Mesendoderm (in vitro differentiated cells): ENCODE measurements around the gene REPIN1.

Experiments
- DNase-seq: peaks from one replicate; pipeline ENCODE4 v3.0.0; 2013
- H2AK5ac ChIP-seq: 2 replicates; pipeline ENCODE4 v1.6.1; 2013; ENCODE audit warnings: low read length, inconsistent platforms
- H2BK120ac ChIP-seq: 2 replicates; pipeline ENCODE4 v1.6.1; 2013; ENCODE audit warnings: low read depth, mild to moderate bottlenecking, low read length, moderate library complexity, mixed read lengths
- H2BK15ac ChIP-seq: replicated peaks from 2 replicates; pipeline ENCODE4 v1.6.1; 2013; ENCODE audit warnings: low read depth, mild to moderate bottlenecking, moderate library complexity
- H2BK5ac ChIP-seq: 2 replicates; pipeline ENCODE4 v1.6.1; 2013; ENCODE audit warnings: low read length, inconsistent platforms
- H3K18ac ChIP-seq: 2 replicates; pipeline ENCODE4 v1.6.1; 2013; ENCODE audit warnings: mild to moderate bottlenecking, low read length, mixed read lengths
- H3K23ac ChIP-seq: one replicate; pipeline ENCODE4 v1.6.1; 2013; ENCODE audit warnings: low read length
- H3K27ac ChIP-seq: 2 replicates; pipeline ENCODE4 v1.5.1; 2013; ENCODE audit warnings: low read depth, mild to moderate bottlenecking, inconsistent platforms, low read length, moderate library complexity
- H3K27me3 ChIP-seq: 2 replicates; pipeline ENCODE4 v1.6.1; 2013; ENCODE audit warnings: low read length, control low read depth, mild to moderate bottlenecking, inconsistent platforms; ENCODE audit not compliant: insufficient read depth, poor library complexity
- H3K36me3 ChIP-seq: 2 replicates; pipeline ENCODE4 v1.6.1; 2013; ENCODE audit warnings: low read length, inconsistent platforms; ENCODE audit not compliant: control insufficient read depth, insufficient read depth
- H3K4ac ChIP-seq: one replicate; pipeline ENCODE4 v1.6.1; 2013; ENCODE audit warnings: low read depth, mild to moderate bottlenecking, low read length, moderate library complexity
- H3K4me1 ChIP-seq: 2 replicates; pipeline ENCODE4 v1.6.1; 2013; ENCODE audit warnings: low read depth, low read length, inconsistent platforms; ENCODE audit not compliant: control insufficient read depth
- H3K4me2 ChIP-seq: 2 replicates; pipeline ENCODE4 v1.6.1; 2013; ENCODE audit warnings: low read length
- H3K4me3 ChIP-seq: 2 replicates; pipeline ENCODE4 v1.5.1; 2013; ENCODE audit warnings: mild to moderate bottlenecking, low read length
- H3K56ac ChIP-seq: one replicate; pipeline ENCODE4 v1.6.1; 2013; ENCODE audit warnings: low read length
- H3K79me1 ChIP-seq: 2 replicates; pipeline ENCODE4 v1.6.1; 2013; ENCODE audit warnings: low read length, inconsistent platforms
- H3K79me2 ChIP-seq: 2 replicates; pipeline ENCODE4 v1.6.1; 2013; ENCODE audit warnings: mild to moderate bottlenecking, low read length; ENCODE audit not compliant: control insufficient read depth, insufficient read depth
- H3K9ac ChIP-seq: 2 replicates; pipeline ENCODE4 v1.6.1; 2013; ENCODE audit warnings: low read length, inconsistent platforms
- H4K5ac ChIP-seq: one replicate; pipeline ENCODE4 v1.6.1; 2013; ENCODE audit warnings: low read length
- H4K8ac ChIP-seq: one replicate; pipeline ENCODE4 v1.6.1; 2013; ENCODE audit warnings: low read depth, mild to moderate bottlenecking, control low read depth, low read length, moderate library complexity
- WGBS: extraction: QIAGEN DNeasy Blood & Tissue Kit; methylation state at CpG from one replicate; pipeline ENCODE4 v1.1.7; 2013; ENCODE audit warnings: low lambda C conversion rate, missing lambda C conversion rate; ENCODE audit not compliant: insufficient coverage; ENCODE audit errors: extremely low coverage; 5-methylcytosine and 5-hydroxymethylcytosine counted together

Gene REPIN1

DNA sequence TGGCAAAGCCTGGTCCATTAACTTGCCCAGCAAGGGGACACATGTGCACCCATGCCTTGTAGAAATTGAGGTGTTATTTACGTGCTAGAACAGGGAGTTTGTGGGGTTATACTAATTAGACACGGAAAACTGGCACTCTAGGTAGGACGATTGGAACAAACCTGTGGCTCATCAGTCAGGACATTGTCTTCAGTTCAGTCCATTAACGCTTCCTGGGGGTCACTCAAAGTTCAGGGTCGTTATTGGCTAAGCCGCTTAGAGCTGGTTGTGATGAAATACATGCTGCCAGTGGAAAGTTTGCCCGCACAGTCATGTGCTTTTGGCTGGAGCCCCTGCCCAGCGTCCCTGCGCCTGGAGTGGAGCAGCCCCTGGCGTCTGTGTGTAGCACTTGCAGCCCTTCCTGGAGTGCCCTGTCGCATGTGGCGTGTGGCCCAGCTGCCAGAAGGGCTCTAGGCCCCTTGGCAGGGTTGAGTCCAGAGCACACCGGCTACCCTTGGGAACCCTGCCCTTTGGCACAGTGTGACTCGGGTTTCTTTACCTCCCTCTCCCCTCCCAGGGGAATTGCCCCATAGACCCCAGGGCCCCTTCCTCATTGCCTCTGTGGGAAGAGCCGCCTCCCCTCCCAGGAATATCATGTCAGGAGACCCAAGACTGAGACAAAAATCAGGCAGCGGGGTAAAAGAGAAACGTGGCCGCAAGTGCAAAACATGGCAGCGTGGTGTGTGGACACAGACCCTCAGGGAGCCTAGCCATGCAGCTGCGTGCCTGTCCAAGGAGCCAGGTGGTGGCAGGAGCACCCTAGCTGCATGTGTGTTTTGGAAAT, 20.3 kb downstream of the REPIN1 start:
- Histone ChIP-seq H3K4me2 (no peak overlapping the region), H3K27me3 (no peaks in the 10 kb centered on the region), H4K5ac (no peak overlapping the region), H3K9ac (no peak overlapping the region), H2BK15ac (no peak overlapping the region), H3K56ac (no peak overlapping the region), H3K18ac (no peak overlapping the region), H3K4me3 (no peak overlapping the region), H3K36me3 (peaks cover 2% of the 10 kb centered on the region), H3K23ac (no peak overlapping the region), H3K79me1 (peaks cover 10% of the 10 kb centered on the region), H3K4me1 (peaks cover 7% of the 10 kb centered on the region), H4K8ac (no peak overlapping the region), H3K27ac (no peak overlapping the region), H2BK5ac (no peak overlapping the region), H2AK5ac (no peak overlapping the region), H3K79me2 (peaks cover 8% of the 10 kb centered on the region), H2BK120ac (no peak overlapping the region), H3K4ac (no peak overlapping the region)
- peak; percentile 59 for DNase-seq
- WGBS = no CpG with 5 or more reads among the region's 20 CpGs

- H2AK5ac ChIP-seq = no peak overlapping the region
- H3K79me1 ChIP-seq = peaks cover 6% of the 10 kb centered on the region
- DNase-seq = no peak
- H3K56ac ChIP-seq = no peak overlapping the region
- H4K5ac ChIP-seq = no peak overlapping the region
- H3K79me2 ChIP-seq = peaks cover 4% of the 10 kb centered on the region
- peaks cover 2% of the 10 kb centered on the region for H3K36me3 ChIP-seq
- no peak overlapping the region for H2BK15ac ChIP-seq
- H3K4me3 ChIP-seq = no peak overlapping the region
- no peak overlapping the region for H3K18ac ChIP-seq
- H3K4ac ChIP-seq = no peak overlapping the region
- H2BK120ac ChIP-seq = no peak overlapping the region
- no peak overlapping the region for H3K23ac ChIP-seq
- H3K27ac ChIP-seq = no peak overlapping the region
- no peak overlapping the region for H3K4me2 ChIP-seq
- WGBS = no CpG with 5 or more reads among the region's 5 CpGs
- no peak overlapping the region for H4K8ac ChIP-seq
- H3K9ac ChIP-seq = no peak overlapping the region
- H3K4me1 ChIP-seq = peaks cover 1% of the 10 kb centered on the region
- no peaks in the 10 kb centered on the region for H3K27me3 ChIP-seq
- no peak overlapping the region for H2BK5ac ChIP-seq
These were observed 20.9 kb downstream of the REPIN1 start for GRCh38 chr7:150389532-150389816.

DNA sequence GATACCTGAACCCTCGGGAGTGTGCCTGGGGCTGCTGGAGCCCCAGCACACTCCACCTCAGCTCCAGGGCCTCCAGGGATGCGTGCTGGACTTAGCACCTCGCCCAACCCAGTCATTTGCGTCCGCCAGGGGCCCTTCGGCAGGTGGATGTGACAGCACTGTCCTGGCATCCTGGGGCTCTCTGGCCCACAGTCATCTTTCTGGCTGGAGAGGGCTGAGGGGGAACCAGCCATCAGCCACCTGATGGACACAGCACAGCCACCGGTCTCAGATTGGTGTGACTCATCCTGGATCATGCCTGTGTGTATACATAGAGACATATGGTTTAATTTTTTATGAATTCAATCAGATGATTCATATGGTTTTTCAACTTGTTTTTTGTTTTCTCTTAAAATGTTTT, 21.6 kb downstream of the REPIN1 start:
- no peaks in the 10 kb centered on the region for H3K4me1 ChIP-seq
- no peak overlapping the region for H2BK5ac ChIP-seq
- no peak overlapping the region for H4K5ac ChIP-seq
- no peak overlapping the region for H3K9ac ChIP-seq
- no peak overlapping the region for H2BK15ac ChIP-seq
- no peak overlapping the region for H3K4ac ChIP-seq
- no peak overlapping the region for H2AK5ac ChIP-seq
- peaks cover 2% of the 10 kb centered on the region for H3K36me3 ChIP-seq
- no peaks in the 10 kb centered on the region for H3K27me3 ChIP-seq
- no peaks in the 10 kb centered on the region for H3K79me2 ChIP-seq
- no peak overlapping the region for H4K8ac ChIP-seq
- peaks cover 2% of the 10 kb centered on the region for H3K79me1 ChIP-seq
- no peak overlapping the region for H3K4me2 ChIP-seq
- no peak for DNase-seq
- WGBS = no CpG with 5 or more reads among the region's 7 CpGs
- H2BK120ac ChIP-seq = no peak overlapping the region
- no peak overlapping the region for H3K4me3 ChIP-seq
- no peak overlapping the region for H3K56ac ChIP-seq
- no peak overlapping the region for H3K23ac ChIP-seq
- no peak overlapping the region for H3K27ac ChIP-seq
- no peak overlapping the region for H3K18ac ChIP-seq

DNA sequence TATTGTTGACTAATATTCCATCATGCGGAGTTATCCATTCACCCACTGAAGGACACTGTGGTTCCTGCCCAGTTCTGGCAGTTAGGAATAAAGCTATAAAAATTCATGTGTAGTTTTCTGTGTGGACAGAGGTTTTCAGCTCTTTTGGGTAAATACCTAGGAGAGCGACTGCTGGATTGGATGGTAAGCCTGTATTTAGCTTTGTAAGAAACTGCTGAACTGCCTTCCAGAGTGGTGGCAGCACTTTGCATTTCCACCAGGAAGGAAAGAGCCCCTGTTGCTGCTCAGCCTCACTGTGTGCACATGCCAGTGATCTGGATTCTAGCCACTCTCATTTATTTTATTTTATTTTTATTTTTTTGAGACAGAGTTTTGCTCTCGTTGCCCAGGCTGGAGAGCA, 24.7 kb downstream of the REPIN1 start:
- H3K56ac ChIP-seq = no peak overlapping the region
- H2BK120ac ChIP-seq = no peak overlapping the region
- WGBS = no CpG with 5 or more reads among the region's 3 CpGs
- no peak overlapping the region for H2BK5ac ChIP-seq
- H3K4me2 ChIP-seq = no peak overlapping the region
- H3K4me3 ChIP-seq = no peak overlapping the region
- no peak overlapping the region for H3K27ac ChIP-seq
- DNase-seq = no peak
- peaks cover 2% of the 10 kb centered on the region for H3K36me3 ChIP-seq
- no peak overlapping the region for H4K8ac ChIP-seq
- H3K79me1 ChIP-seq = no peaks in the 10 kb centered on the region
- H3K79me2 ChIP-seq = no peaks in the 10 kb centered on the region
- no peak overlapping the region for H4K5ac ChIP-seq
- H2AK5ac ChIP-seq = no peak overlapping the region
- H2BK15ac ChIP-seq = no peak overlapping the region
- H3K4me1 ChIP-seq = no peaks in the 10 kb centered on the region
- no peaks in the 10 kb centered on the region for H3K27me3 ChIP-seq
- no peak overlapping the region for H3K23ac ChIP-seq
- H3K4ac ChIP-seq = no peak overlapping the region
- no peak overlapping the region for H3K18ac ChIP-seq
- no peak overlapping the region for H3K9ac ChIP-seq

DNA sequence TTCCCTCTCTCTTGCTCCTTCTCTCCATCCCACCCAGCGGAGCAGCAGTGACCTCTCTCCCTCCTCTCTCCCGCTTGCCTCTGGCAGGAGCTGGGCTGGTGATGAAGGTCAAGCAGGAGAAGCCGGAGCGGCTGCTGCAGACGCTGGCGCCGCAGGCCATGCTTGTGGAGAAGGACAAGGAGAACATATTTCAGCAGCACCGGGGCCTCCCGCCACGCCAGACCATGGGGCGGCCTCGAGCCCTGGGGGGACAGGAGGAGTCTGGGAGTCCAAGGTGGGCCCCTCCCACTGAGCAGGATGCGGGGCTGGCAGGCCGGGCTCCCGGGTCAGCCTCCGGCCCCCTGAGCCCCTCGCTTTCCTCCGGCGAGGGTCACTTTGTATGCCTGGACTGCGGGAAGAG, 27.8 kb downstream of the REPIN1 start:
- Histone ChIP-seq H3K4me3 (no peak overlapping the region), H4K8ac (no peak overlapping the region), H3K56ac (no peak overlapping the region), H3K4ac (no peak overlapping the region), H2BK120ac (no peak overlapping the region), H4K5ac (no peak overlapping the region), H3K36me3 (no peaks in the 10 kb centered on the region), H3K27ac (no peak overlapping the region), H3K18ac (no peak overlapping the region), H3K4me1 (peaks cover 9% of the 10 kb centered on the region), H3K79me2 (no peaks in the 10 kb centered on the region), H3K9ac (no peak overlapping the region), H2BK5ac (no peak overlapping the region), H3K23ac (no peak overlapping the region), H2BK15ac (no peak overlapping the region), H3K79me1 (no peaks in the 10 kb centered on the region), H3K4me2 (no peak overlapping the region), H3K27me3 (no peaks in the 10 kb centered on the region), H2AK5ac (no peak overlapping the region)
- no CpG with 5 or more reads among the region's 20 CpGs for WGBS
- DNase-seq = no peak

DNA sequence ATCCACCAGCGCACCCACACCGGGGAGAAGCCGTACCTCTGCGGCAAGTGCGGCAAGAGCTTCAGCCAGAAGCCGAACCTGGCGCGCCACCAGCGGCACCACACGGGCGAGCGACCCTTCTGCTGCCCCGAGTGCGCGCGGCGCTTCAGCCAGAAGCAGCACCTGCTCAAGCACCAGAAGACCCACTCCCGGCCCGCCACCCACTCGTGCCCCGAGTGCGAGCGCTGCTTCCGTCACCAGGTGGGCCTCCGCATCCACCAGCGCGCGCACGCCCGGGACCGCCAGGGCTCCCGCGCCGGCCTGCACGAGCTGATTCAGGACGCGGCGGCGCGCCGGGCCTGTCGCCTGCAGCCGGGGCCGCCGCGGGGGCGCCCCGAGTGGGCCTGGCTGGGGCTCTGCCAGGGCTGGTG, 28.2 kb downstream of the REPIN1 start:
- Histone ChIP-seq H3K9ac (no peak overlapping the region), H2BK5ac (no peak overlapping the region), H3K4me3 (no peak overlapping the region), H4K8ac (no peak overlapping the region), H2BK15ac (no peak overlapping the region), H3K79me1 (no peaks in the 10 kb centered on the region), H2AK5ac (no peak overlapping the region), H3K18ac (no peak overlapping the region), H3K36me3 (no peaks in the 10 kb centered on the region), H3K4me2 (no peak overlapping the region), H3K56ac (no peak overlapping the region), H4K5ac (no peak overlapping the region), H3K27me3 (no peaks in the 10 kb centered on the region), H3K27ac (no peak overlapping the region), H2BK120ac (no peak overlapping the region), H3K79me2 (no peaks in the 10 kb centered on the region), H3K4ac (no peak overlapping the region), H3K4me1 (peaks cover 10% of the 10 kb centered on the region), H3K23ac (no peak overlapping the region)
- no CpG with 5 or more reads among the region's 48 CpGs for WGBS
- no peak for DNase-seq
